Transverse colon (tissue), 4 donors: ENCODE measurements around the gene LY6G6C. TPM values are rescaled to one million over a fixed set of nuclear protein-coding genes. Genes with fewer than 3 reads are reported as not detected.
A peak's percentile ranks its signal among the peaks of the same experiment; 100 is the strongest.

ENCODE experiments used
- DNase-seq: peaks from one replicate; pipeline ENCODE4 v3.0.0-alpha.2; 2019
- H3K27ac ChIP-seq, 4 donors: fragments of 200-600 bp; sonication (generic); 2 replicates each; pipeline ENCODE4 v1.5.1; 2016 to 2018; ENCODE audit warnings: inconsistent platforms in 4 of 4
- H3K27me3 ChIP-seq: fragments of 200-600 bp; sonication (generic); 2 replicates; pipeline ENCODE4 v1.5.1; 2017; ENCODE audit warnings: inconsistent platforms
- H3K36me3 ChIP-seq, 4 donors: fragments of 200-600 bp; sonication (generic); 2 replicates each; pipeline ENCODE4 v1.5.1; 2017 to 2019; ENCODE audit warnings: inconsistent platforms in 4 of 4
- H3K4me1 ChIP-seq, 4 donors: fragments of 200-600 bp; sonication (generic); 2 replicates each; pipeline ENCODE4 v1.5.1; 2017 to 2020; ENCODE audit warnings: inconsistent platforms in 4 of 4
- H3K4me3 ChIP-seq, 4 donors: fragments of 200-600 bp; sonication (generic); 1 replicate in 1 of 4; 2 replicates in 3 of 4; pipeline versions ENCODE4 v1.5.1 to v1.6.1; 2017 to 2019; ENCODE audit warnings: inconsistent platforms in 4 of 4
- H3K9me3 ChIP-seq, 2 donors: fragments of 200-600 bp; sonication (generic); 2 replicates each; pipeline ENCODE4 v1.5.1; 2017 to 2019; ENCODE audit warnings: inconsistent platforms in 2 of 2
- CTCF ChIP-seq, 5 experiments: fragments of 200-600 bp in 3 of 5; fragments of 450-650 bp in 2 of 5; sonication (generic) in 3 of 5; IDR thresholded peaks; 1 replicate in 2 of 5; 2 replicates in 3 of 5; pipeline ENCODE4 v1.5.1; 2016 to 2017; ENCODE audit warnings: antibody characterized with exemption in 5 of 5, inconsistent platforms in 3 of 5, mild to moderate bottlenecking in 2 of 5, moderate library complexity in 1 of 5
- EP300 ChIP-seq: sonication (generic); formaldehyde crosslinking; IDR thresholded peaks from one replicate; pipeline ENCODE4 v1.6.1; 2017; ENCODE audit warnings: antibody characterized with exemption, low read depth
- POLR2A ChIP-seq: fragments of 450-650 bp; IDR thresholded peaks from one replicate; pipeline ENCODE4 v1.6.1; 2016; ENCODE audit warnings: antibody characterized with exemption, mild to moderate bottlenecking, moderate library complexity
- POLR2AphosphoS5 ChIP-seq, 3 donors: sonication (generic); formaldehyde crosslinking; IDR thresholded peaks; one replicate each; pipeline ENCODE4 v1.6.1; 2016; ENCODE audit warnings: antibody characterized with exemption in 3 of 3
- WGBS, 2 donors: methylation state at CpG; one replicate each; pipeline ENCODE4 v1.1.5; 2018; ENCODE audit warnings: low coverage in 1 of 2; 5-methylcytosine and 5-hydroxymethylcytosine counted together
- in situ Hi-C, 4 donors: fragments of 200-750 bp; cut with MboI; loops; one replicate each; pipeline versions ENCODE4 v1.15.0 to v1.15.1; 2017; ENCODE audit warnings: low sequenced_read_pairs in 3 of 4, low pct_ligation_motif_present in 1 of 4, low pct_unique_long_range_greater_than_20kb in 1 of 4
- intact Hi-C: fragments of 100-400 bp; cut with DNase I; formaldehyde crosslinking; loops from one replicate; pipeline ENCODE4 v1.15.1; 2023; ENCODE audit warnings: low total_unique reads
- total RNA-seq, 4 donors: library from RNA; depleted of rRNA; stranded (reverse); fragments of >200 nt; gene quantifications; one replicate each; pipeline ENCODE4 v1.1.0, GENCODE V29; 2016

LY6G6C gene
- total RNA-seq, 4 donors from 2014 or later = not detected

DNA sequence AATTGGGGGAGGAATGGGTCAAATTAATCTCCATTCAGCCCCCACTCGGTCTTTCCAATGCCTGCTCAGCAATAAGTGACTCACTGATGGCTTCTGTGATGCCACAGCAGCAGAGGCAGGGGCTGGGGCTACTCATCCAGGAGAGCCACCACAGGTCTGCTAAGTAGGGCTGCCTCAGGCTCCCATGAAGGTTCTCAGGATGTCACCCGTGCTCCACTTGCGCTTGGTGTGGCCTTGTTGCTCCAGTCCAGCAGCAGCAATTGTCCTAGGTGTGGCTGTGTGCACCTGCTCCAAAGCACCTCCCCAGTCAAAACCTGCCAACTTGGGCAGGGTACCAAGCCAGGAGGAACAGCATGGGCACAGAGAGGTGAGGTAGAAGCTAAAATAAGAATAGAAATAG is 627 bp upstream of the LY6G6C start:
- DNase-seq = no peak
- intact Hi-C loops = no loop called here
- TF ChIP-seq EP300 (no peak), POLR2A (no peak), POLR2AphosphoS5 (IDR thresholded peaks at IDR 0.05) (no peak), CTCF (IDR thresholded peaks at IDR 0.05) (no peak)
- Histone ChIP-seq H3K27me3 (no peaks in the 10 kb centered on the region), H3K36me3 (no peaks in the 10 kb centered on the region), H3K4me1 (peaks cover 2 to 31% (median 24%) of the 10 kb centered on the region in 4 donors), H3K4me3 (no peak overlapping the region), H3K27ac (no peak overlapping the region), H3K9me3 (no peaks in the 10 kb centered on the region)
- in situ Hi-C loops = no loop called here
- 60 to 66% methylated on average over 1 to 3 of the region's 3 CpGs for WGBS, 2 donors

GRCh38 chr6:31720196-31720770 is 1.3 kb downstream of the LY6G6C start:
- no peaks in the 10 kb centered on the region for H3K36me3 ChIP-seq
- in situ Hi-C loops (no loop called here), intact Hi-C loops (loop anchor here (1.0 kb wide), 1 partner anchor 30 kb away; no protein-coding TSS in a partner anchor)
- no peak overlapping the region for H3K4me3 ChIP-seq
- H3K4me1 ChIP-seq = peaks cover 0 to 18% (median 17%) of the 10 kb centered on the region in 4 donors
- H3K27me3 ChIP-seq = no peaks in the 10 kb centered on the region
- no peak overlapping the region for H3K27ac ChIP-seq
- H3K9me3 ChIP-seq = no peaks in the 10 kb centered on the region
- no peak for TF ChIP-seq EP300
- no peak for TF ChIP-seq POLR2A
- no peak for TF ChIP-seq CTCF (IDR thresholded peaks at IDR 0.05)
- TF ChIP-seq POLR2AphosphoS5 (IDR thresholded peaks at IDR 0.05) = no peak
- DNase-seq = no peak
- 60 to 80% methylated on average over 5 of the region's 5 CpGs for WGBS, 2 donors

GRCh38 chr6:31719001-31719400 is 2.5 kb downstream of the LY6G6C start:
- H3K27me3 ChIP-seq = no peaks in the 10 kb centered on the region
- intact Hi-C loops (no loop called here), in situ Hi-C loops (no loop called here)
- H3K4me1 ChIP-seq = peaks cover 0 to 30% (median 21%) of the 10 kb centered on the region in 4 donors
- no peak for TF ChIP-seq POLR2A
- no peak for TF ChIP-seq CTCF (IDR thresholded peaks at IDR 0.05)
- TF ChIP-seq EP300 = no peak
- TF ChIP-seq POLR2AphosphoS5 (IDR thresholded peaks at IDR 0.05) = no peak
- WGBS, 2 donors = 62 to 87% methylated on average over 3 to 6 of the region's 6 CpGs
- H3K9me3 ChIP-seq = no peaks in the 10 kb centered on the region
- H3K27ac ChIP-seq = peak overlapping the region; percentile 52 to 66 (median 60)
- no peak for DNase-seq
- no peak overlapping the region for H3K4me3 ChIP-seq
- H3K36me3 ChIP-seq = no peaks in the 10 kb centered on the region

- no peak for TF ChIP-seq POLR2A
- TF ChIP-seq POLR2AphosphoS5 (IDR thresholded peaks at IDR 0.05) = peak in 2 of 3 donors; percentile 23 to 51
- TF ChIP-seq CTCF (IDR thresholded peaks at IDR 0.05) = no peak
- H3K9me3 ChIP-seq = no peaks in the 10 kb centered on the region
- H3K27me3 ChIP-seq = no peaks in the 10 kb centered on the region
- peak overlapping the region; percentile 52 to 66 (median 60) for H3K27ac ChIP-seq
- intact Hi-C loops = no loop called here
- H3K4me3 ChIP-seq = no peak overlapping the region
- in situ Hi-C loops = no loop called here
- 58% methylated on average over 1 of the region's 1 CpG; no CpG with 5 or more reads in 1 of the 2 donors for WGBS, 2 donors
- peak; percentile 78 for DNase-seq
- H3K36me3 ChIP-seq = no peaks in the 10 kb centered on the region
- peaks cover 0 to 36% (median 26%) of the 10 kb centered on the region in 4 donors for H3K4me1 ChIP-seq
Measured at GRCh38 chr6:31718265-31718664, 3.3 kb downstream of the LY6G6C start.
